Activated CD8-positive, alpha-beta memory T cell treated with anti-CD3 and anti-CD28 coated beads, Interleukin-2, amount 10 ng/mL, durations not matched to agents 7 days and 5 days (primary cell): Measurements from ENCODE around the gene FANCB. TPM values are rescaled to one million over a fixed set of nuclear protein-coding genes. Genes with fewer than 3 reads are reported as not detected.

Experiments used
- ATAC-seq: fragments of 150-1000 bp; cut with Tn5 transposase; one replicate; pipeline ENCODE4 v1.10.0; 2021; ENCODE audit warnings: moderate library complexity
- CTCF ChIA-PET: fragments of 350-600 bp; sonication (Branson Sonifier 250); formaldehyde crosslinking; loops from one replicate; lab custom pipeline; 2021; ENCODE audit warnings: antibody characterized with exemption; lab: Charles Lee
- DNase-seq: peaks from one replicate; pipeline ENCODE4 v3.0.0-alpha.2; 2020
- H3K27ac Mint-ChIP-seq: one replicate; pipeline ENCODE4 v1.8.0; 2021; ENCODE audit warnings: mild to moderate bottlenecking, mixed read lengths
- H3K27me3 Mint-ChIP-seq: one replicate; pipeline ENCODE4 v1.8.0; 2021; ENCODE audit warnings: mixed read lengths
- H3K36me3 Mint-ChIP-seq: one replicate; pipeline ENCODE4 v1.8.0; 2021; ENCODE audit warnings: mild to moderate bottlenecking, mixed read lengths
- H3K4me1 Mint-ChIP-seq: one replicate; pipeline ENCODE4 v1.8.0; 2021; ENCODE audit warnings: mixed read lengths
- H3K4me3 Mint-ChIP-seq: one replicate; pipeline ENCODE4 v1.8.0; 2021; ENCODE audit warnings: mild to moderate bottlenecking, moderate library complexity, mixed read lengths
- H3K9me3 Mint-ChIP-seq: one replicate; pipeline ENCODE4 v1.8.0; 2022; ENCODE audit warnings: low read depth, mixed read lengths
- total RNA-seq, 2 experiments: library from RNA; stranded (reverse); gene quantifications; one replicate each; pipeline ENCODE4 v1.2.3, GENCODE V29; 2021

Gene FANCB
- total RNA-seq, 2 experiments from 2014 or later = 11.9 to 12.0 TPM

DNA sequence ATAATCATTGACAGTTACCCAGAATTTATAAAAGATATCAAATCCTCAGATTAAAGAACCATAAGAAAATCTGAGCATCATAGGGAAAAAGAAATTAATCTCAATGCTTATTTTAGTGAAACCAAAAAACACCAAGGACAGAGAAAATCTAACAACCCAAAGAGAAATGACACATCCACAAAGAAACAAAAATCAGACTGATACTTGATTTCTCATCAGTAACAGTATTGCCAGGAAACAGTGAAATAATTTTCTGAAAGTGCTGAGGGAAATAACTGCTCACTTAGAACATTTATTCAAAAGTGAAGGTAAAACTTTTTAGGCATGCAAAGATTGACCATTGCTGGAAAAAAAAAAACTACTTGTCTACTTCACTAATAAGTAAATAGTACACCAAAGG lies 11.0 kb upstream of the FANCB start:
- Mint-ChIP-seq H3K27me3 (no peaks in the 10 kb centered on the region), H3K36me3 (peaks cover 4% of the 10 kb centered on the region), H3K27ac (no peak overlapping the region), H3K4me1 (peaks cover 5% of the 10 kb centered on the region), H3K4me3 (no peak overlapping the region), H3K9me3 (no peaks in the 10 kb centered on the region)
- ATAC-seq (no peak), DNase-seq (no peak)
- CTCF ChIA-PET = no interaction called here

GRCh38 chrX:14875624-14876023 lies 2.8 kb upstream of the FANCB start:
- peaks cover 12% of the 10 kb centered on the region for H3K36me3 Mint-ChIP-seq
- ATAC-seq (no peak), DNase-seq (no peak)
- H3K4me3 Mint-ChIP-seq = no peak overlapping the region
- no peaks in the 10 kb centered on the region for H3K27me3 Mint-ChIP-seq
- no peak overlapping the region for H3K27ac Mint-ChIP-seq
- peaks cover 24% of the 10 kb centered on the region for H3K4me1 Mint-ChIP-seq
- H3K9me3 Mint-ChIP-seq = no peaks in the 10 kb centered on the region
- CTCF ChIA-PET = no interaction called here

GRCh38 chrX:14873676-14874049 lies 794 bp upstream of the FANCB start:
- H3K36me3 Mint-ChIP-seq = peaks cover 17% of the 10 kb centered on the region
- H3K9me3 Mint-ChIP-seq = no peaks in the 10 kb centered on the region
- H3K4me1 Mint-ChIP-seq = peaks cover 31% of the 10 kb centered on the region
- no peaks in the 10 kb centered on the region for H3K27me3 Mint-ChIP-seq
- DNase-seq (no peak), ATAC-seq (no peak)
- H3K27ac Mint-ChIP-seq = peak overlapping the region; percentile 83
- CTCF ChIA-PET = no interaction called here
- peak overlapping the region; percentile 78 for H3K4me3 Mint-ChIP-seq

DNA sequence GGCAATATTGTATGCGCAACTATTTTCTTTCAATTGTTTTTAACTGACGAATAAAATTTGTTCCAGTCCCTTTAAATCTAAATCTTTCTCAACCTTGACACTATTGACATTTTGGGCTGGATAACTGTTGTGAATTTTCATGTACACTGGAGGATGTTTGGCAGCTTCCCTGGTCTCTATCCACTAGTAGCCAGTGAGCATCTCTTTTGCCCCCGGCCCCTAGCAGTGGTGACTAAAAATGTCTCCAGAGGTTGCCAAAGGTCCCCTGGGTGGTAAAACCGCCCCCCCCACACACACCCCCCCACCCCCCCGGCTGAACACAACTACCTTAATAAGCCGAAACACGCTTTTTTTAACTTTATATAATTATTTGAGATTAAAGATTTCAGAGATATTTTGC lies 514 bp downstream of the FANCB start:
- Mint-ChIP-seq H3K4me3 (peak overlapping the region; percentile 78), H3K36me3 (peaks cover 26% of the 10 kb centered on the region), H3K27me3 (no peaks in the 10 kb centered on the region), H3K9me3 (no peaks in the 10 kb centered on the region), H3K27ac (peak overlapping the region; percentile 83), H3K4me1 (peaks cover 29% of the 10 kb centered on the region)
- DNase-seq (peak; percentile 41), ATAC-seq (no peak)
- CTCF ChIA-PET = no interaction called here

GRCh38 chrX:14871767-14872166 lies 1.1 kb downstream of the FANCB start:
- DNase-seq (no peak), ATAC-seq (no peak)
- CTCF ChIA-PET = no interaction called here
- Mint-ChIP-seq H3K4me1 (peaks cover 28% of the 10 kb centered on the region), H3K27me3 (no peaks in the 10 kb centered on the region), H3K27ac (no peak overlapping the region), H3K36me3 (peaks cover 27% of the 10 kb centered on the region), H3K4me3 (peak overlapping the region; percentile 78), H3K9me3 (no peaks in the 10 kb centered on the region)

DNA sequence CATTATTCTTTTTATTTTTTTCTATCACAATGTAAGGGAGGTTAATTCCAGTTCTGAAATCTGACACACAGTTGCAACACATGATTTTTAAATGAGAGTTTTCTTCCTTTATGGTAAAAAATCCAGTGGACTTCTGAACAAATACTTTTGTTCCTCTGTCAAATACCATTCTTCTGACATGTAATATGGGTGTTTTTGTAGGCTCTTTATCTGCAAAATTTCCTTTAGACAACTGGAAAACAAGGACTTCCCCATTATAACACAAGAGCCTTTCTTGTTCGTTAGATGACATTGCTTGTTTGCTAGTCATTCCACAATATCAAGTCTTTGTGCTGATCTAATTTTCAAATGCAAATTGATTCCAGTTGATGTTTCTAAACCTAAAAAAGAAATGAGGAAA lies 7.7 kb downstream of the FANCB start:
- ATAC-seq = no peak
- no peak for DNase-seq
- CTCF ChIA-PET = no interaction called here
- no peak overlapping the region for H3K4me3 Mint-ChIP-seq
- no peak overlapping the region for H3K27ac Mint-ChIP-seq
- peaks cover 34% of the 10 kb centered on the region for H3K36me3 Mint-ChIP-seq
- H3K27me3 Mint-ChIP-seq = no peaks in the 10 kb centered on the region
- no peaks in the 10 kb centered on the region for H3K9me3 Mint-ChIP-seq
- peaks cover 7% of the 10 kb centered on the region for H3K4me1 Mint-ChIP-seq

DNA sequence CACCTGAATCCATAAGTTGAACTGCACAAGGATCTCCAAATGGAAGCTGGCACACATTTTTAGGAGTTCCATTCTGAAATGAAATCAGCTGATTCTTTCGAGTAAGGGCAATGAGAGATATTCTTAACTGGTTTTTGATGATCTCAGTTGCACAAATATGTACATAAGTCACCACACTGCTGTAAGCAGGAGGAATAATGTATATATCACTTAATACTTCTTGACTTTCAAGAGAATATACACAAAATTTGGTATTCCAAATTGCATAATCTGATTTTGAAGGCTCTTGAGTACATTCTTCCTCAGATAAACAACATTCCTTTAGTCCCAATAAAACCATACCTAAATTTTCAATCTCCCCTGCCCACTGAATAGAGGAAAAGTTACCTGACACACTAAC lies 8.2 kb downstream of the FANCB start:
- H3K9me3 Mint-ChIP-seq = no peaks in the 10 kb centered on the region
- no peaks in the 10 kb centered on the region for H3K27me3 Mint-ChIP-seq
- CTCF ChIA-PET = no interaction called here
- DNase-seq (no peak), ATAC-seq (no peak)
- peaks cover 34% of the 10 kb centered on the region for H3K36me3 Mint-ChIP-seq
- H3K27ac Mint-ChIP-seq = no peak overlapping the region
- no peak overlapping the region for H3K4me3 Mint-ChIP-seq
- H3K4me1 Mint-ChIP-seq = peaks cover 6% of the 10 kb centered on the region

GRCh38 chrX:14851526-14851925 lies 21.3 kb downstream of the FANCB start:
- Mint-ChIP-seq H3K9me3 (no peaks in the 10 kb centered on the region), H3K4me1 (no peaks in the 10 kb centered on the region), H3K27me3 (no peaks in the 10 kb centered on the region), H3K27ac (no peak overlapping the region), H3K4me3 (no peak overlapping the region), H3K36me3 (peaks cover 13% of the 10 kb centered on the region)
- CTCF ChIA-PET = no interaction called here
- DNase-seq (no peak), ATAC-seq (no peak)

DNA sequence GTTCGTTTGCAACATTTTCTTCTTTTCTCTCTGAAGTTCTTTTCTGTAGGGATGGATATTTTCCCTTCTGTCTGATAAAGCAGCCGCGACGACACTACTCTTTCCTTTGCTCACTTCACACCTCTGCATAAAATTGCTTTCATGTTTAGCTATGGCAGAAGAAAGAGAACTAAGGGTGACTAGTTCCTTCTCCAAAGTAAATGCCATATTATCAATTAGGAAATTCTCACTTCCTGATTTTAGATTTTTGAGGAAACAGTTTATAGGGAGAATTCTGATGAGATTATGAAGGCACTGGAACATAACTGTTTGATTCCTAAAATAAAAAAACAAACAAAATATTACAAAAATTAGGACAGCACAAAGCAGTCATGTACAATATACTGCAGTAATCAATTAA lies 29.2 kb downstream of the FANCB start:
- Mint-ChIP-seq H3K36me3 (peaks cover 26% of the 10 kb centered on the region), H3K4me1 (no peaks in the 10 kb centered on the region), H3K27me3 (no peaks in the 10 kb centered on the region), H3K27ac (no peak overlapping the region), H3K9me3 (no peaks in the 10 kb centered on the region), H3K4me3 (no peak overlapping the region)
- ATAC-seq (no peak), DNase-seq (no peak)
- CTCF ChIA-PET = no interaction called here

- ATAC-seq = no peak
- no peak overlapping the region for H3K4me3 Mint-ChIP-seq
- DNase-seq = no peak
Measured at GRCh38 chrX:14837155-14837554, 35.7 kb downstream of the FANCB start.

DNA sequence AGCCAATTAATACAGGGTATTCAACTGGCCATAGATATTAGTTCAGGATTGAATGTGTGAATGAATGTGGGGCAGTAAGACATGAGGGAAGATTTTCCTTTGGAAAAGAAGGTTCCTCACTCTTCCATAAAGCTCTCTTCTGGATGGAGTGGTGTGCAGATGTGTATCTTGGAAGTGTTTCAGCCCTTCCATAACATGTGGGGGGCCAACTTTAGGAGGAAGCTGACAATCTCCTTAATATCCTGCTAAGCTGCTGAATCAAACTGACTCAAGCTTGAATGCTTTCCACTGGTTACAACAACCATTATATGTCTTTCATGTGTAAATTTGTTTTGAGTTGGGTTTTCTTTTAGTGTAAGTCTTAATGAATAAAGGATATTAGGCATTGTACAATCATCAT lies 40.3 kb downstream of the FANCB start:
- ATAC-seq (no peak), DNase-seq (no peak)
- Mint-ChIP-seq H3K4me3 (no peak overlapping the region), H3K9me3 (no peaks in the 10 kb centered on the region), H3K27me3 (no peaks in the 10 kb centered on the region), H3K27ac (no peak overlapping the region), H3K4me1 (no peaks in the 10 kb centered on the region), H3K36me3 (peaks cover 37% of the 10 kb centered on the region)
- CTCF ChIA-PET = no interaction called here

More at GRCh38 chrX:14837155-14837554, 35.7 kb downstream of the FANCB start:
- no peaks in the 10 kb centered on the region for H3K4me1 Mint-ChIP-seq
- no peaks in the 10 kb centered on the region for H3K9me3 Mint-ChIP-seq
- CTCF ChIA-PET = no interaction called here
- no peak overlapping the region for H3K27ac Mint-ChIP-seq
- H3K27me3 Mint-ChIP-seq = no peaks in the 10 kb centered on the region
- H3K36me3 Mint-ChIP-seq = peaks cover 46% of the 10 kb centered on the region

- no peak overlapping the region for H3K27ac Mint-ChIP-seq
- H3K36me3 Mint-ChIP-seq = peaks cover 35% of the 10 kb centered on the region
- no peak overlapping the region for H3K4me3 Mint-ChIP-seq
- ATAC-seq (no peak), DNase-seq (no peak)
- H3K4me1 Mint-ChIP-seq = no peaks in the 10 kb centered on the region
- CTCF ChIA-PET = no interaction called here
- H3K27me3 Mint-ChIP-seq = no peaks in the 10 kb centered on the region
- no peaks in the 10 kb centered on the region for H3K9me3 Mint-ChIP-seq
Measured at GRCh38 chrX:14832151-14832550, 40.7 kb downstream of the FANCB start.

DNA sequence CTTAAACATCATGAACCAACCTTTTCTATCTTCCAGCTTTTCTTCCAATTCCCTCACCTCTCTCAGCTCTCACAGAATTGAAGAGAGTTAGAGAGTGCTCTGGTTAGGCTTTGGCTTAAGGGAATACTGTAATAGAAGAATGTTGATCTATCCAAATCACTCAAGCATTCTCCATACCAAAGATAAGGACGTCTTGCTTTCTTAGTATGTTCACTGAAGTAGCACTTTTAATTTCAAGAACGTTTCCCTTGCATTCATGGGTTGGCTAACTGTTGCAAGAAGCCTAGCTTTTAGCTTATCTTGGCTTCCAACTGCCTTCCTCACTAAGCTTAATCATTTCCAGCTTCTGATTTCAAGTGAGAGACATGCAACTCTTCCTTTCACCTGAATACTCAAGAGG lies 43.2 kb downstream of the FANCB start:
- H3K27ac Mint-ChIP-seq = no peak overlapping the region
- peaks cover 19% of the 10 kb centered on the region for H3K36me3 Mint-ChIP-seq
- no peaks in the 10 kb centered on the region for H3K9me3 Mint-ChIP-seq
- no peaks in the 10 kb centered on the region for H3K27me3 Mint-ChIP-seq
- CTCF ChIA-PET = no interaction called here
- H3K4me3 Mint-ChIP-seq = no peak overlapping the region
- no peaks in the 10 kb centered on the region for H3K4me1 Mint-ChIP-seq
- DNase-seq (no peak), ATAC-seq (no peak)

- ATAC-seq (no peak), DNase-seq (no peak)
- no peak overlapping the region for H3K27ac Mint-ChIP-seq
- H3K9me3 Mint-ChIP-seq = no peaks in the 10 kb centered on the region
- no peak overlapping the region for H3K4me3 Mint-ChIP-seq
- CTCF ChIA-PET = interaction anchor here (0.6 kb wide), 1 partner anchor 65 kb away, joined by 4 read pairs; no protein-coding TSS in a partner anchor
- H3K4me1 Mint-ChIP-seq = no peaks in the 10 kb centered on the region
- H3K36me3 Mint-ChIP-seq = peaks cover 9% of the 10 kb centered on the region
- no peaks in the 10 kb centered on the region for H3K27me3 Mint-ChIP-seq
Measured at GRCh38 chrX:14826319-14826718, 46.5 kb downstream of the FANCB start.

GRCh38 chrX:14825851-14826250 lies 47.0 kb downstream of the FANCB start:
- DNase-seq = no peak
- Mint-ChIP-seq H3K9me3 (no peaks in the 10 kb centered on the region), H3K36me3 (peaks cover 7% of the 10 kb centered on the region), H3K27me3 (no peaks in the 10 kb centered on the region), H3K4me1 (no peaks in the 10 kb centered on the region), H3K4me3 (no peak overlapping the region), H3K27ac (no peak overlapping the region)
- no peak for ATAC-seq
- CTCF ChIA-PET = no interaction called here
